NCI-H1436 treated with DMSO at 0.1 percent for 48 hours (cell line): ENCODE measurements around the gene FAP.

ENCODE experiments used
- DNase-seq: peaks from one replicate; lab custom pipeline; 2025; lab: John Stamatoyannopoulos, UW

FAP gene

GRCh38 chr2:162126111-162126519 lies 117.1 kb downstream of the FAP start:
- DNase-seq, result no peak

- DNase-seq, result no peak
These were observed 118.1 kb downstream of the FAP start for GRCh38 chr2:162125138-162125537.

GRCh38 chr2:162123806-162124758 lies 119.2 kb downstream of the FAP start:
- DNase-seq, result no peak
